ENCODE measurements around the gene SYNE1.

The SYNE1 gene

GRCh38 chr6:152267967-152268845, 369.0 kb downstream of the SYNE1 start:
- no peak for TF ChIP-seq CTCF (IDR thresholded peaks at IDR 0.05)
- Histone ChIP-seq H3K27ac (no peak overlapping the region), H3K9me3 (no peaks in the 10 kb centered on the region), H3K4me3 (ENCODE audit: low read depth in 1 of 2, low read length in 1 of 2) (no peak overlapping the region), H3K36me3 (peaks cover 90% of the 10 kb centered on the region), H3K27me3 (no peaks in the 10 kb centered on the region), H3K4me1 (ENCODE audit: control insufficient read depth in 1 of 2, insufficient read depth in 1 of 2, low read depth in 1 of 2, low read length in 1 of 2) (no peaks in the 10 kb centered on the region)

DNA sequence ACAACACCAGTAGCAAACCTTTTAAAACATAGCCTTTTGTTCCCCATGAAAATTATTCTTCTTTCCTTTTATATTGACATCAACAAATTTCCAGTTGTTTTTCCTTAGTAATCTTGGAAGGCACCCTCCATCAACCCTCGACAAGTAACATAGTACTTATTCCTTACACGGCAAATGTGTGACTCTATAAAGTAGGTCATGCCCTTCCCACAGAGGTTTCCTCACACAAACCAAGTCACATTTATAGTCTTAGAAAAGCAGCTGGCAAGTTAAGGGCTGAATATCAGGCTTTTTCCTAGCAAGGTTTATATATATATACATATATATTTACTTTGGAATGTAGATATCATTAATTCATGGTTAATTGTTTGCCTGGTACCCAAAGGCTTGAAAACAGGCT, 371.5 kb downstream of the SYNE1 start:
- H3K27me3 ChIP-seq: no peaks in the 10 kb centered on the region
- no peaks in the 10 kb centered on the region for H3K4me1 ChIP-seq (ENCODE audit: control insufficient read depth in 1 of 2, insufficient read depth in 1 of 2, low read depth in 1 of 2, low read length in 1 of 2)
- no peak for TF ChIP-seq CTCF (IDR thresholded peaks at IDR 0.05)
- H3K4me3 ChIP-seq (ENCODE audit: low read depth in 1 of 2, low read length in 1 of 2): no peak overlapping the region
- H3K36me3 ChIP-seq: peaks cover 90% of the 10 kb centered on the region
- H3K9me3 ChIP-seq: no peaks in the 10 kb centered on the region
- H3K27ac ChIP-seq: no peak overlapping the region

DNA sequence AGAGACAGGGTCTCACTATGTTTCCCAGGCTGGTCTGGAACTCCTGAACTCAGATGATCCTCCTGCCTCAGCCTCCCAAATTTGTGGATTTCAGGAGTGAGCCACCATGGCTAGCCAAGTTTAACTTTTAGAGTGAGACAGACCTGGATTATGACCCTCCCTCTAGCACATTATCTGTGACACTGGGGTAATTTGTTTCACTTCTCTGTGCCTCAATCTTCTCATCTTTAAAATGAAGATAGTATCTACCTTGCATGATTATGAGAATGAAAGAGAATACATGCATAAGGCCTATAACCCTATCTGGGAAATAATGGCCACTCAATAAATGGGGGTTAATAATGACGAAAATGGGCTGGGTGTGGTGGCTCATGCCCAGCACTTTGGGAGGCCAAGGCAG, 373.6 kb downstream of the SYNE1 start:
- H3K9me3 ChIP-seq: no peaks in the 10 kb centered on the region
- H3K27ac ChIP-seq: no peak overlapping the region
- no peak for TF ChIP-seq CTCF (IDR thresholded peaks at IDR 0.05)
- H3K36me3 ChIP-seq: peaks cover 89% of the 10 kb centered on the region
- H3K4me3 ChIP-seq (ENCODE audit: low read depth in 1 of 2, low read length in 1 of 2): no peak overlapping the region
- H3K4me1 ChIP-seq (ENCODE audit: control insufficient read depth in 1 of 2, insufficient read depth in 1 of 2, low read depth in 1 of 2, low read length in 1 of 2): no peaks in the 10 kb centered on the region
- no peaks in the 10 kb centered on the region for H3K27me3 ChIP-seq

DNA sequence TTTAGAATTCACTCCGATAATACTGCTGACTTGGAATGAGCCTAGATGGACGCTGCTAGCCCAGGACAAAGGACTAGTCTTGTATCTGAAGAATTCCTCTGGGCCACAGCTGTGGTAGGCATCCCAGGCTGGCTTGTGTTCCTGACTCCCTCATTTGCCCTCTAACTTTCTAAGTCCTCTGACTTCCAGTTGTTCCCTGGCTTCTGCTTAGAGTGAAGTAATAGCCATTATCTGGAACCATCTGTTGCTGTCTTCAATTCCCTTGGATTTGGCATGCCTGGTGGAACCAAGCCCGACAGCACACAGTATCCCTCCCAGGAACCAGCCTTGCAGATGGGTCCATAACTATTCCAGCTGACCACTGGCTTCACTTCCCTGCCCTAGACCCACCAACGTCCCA, 376.0 kb downstream of the SYNE1 start:
- no peak overlapping the region for H3K4me3 ChIP-seq (ENCODE audit: low read depth in 1 of 2, low read length in 1 of 2)
- H3K9me3 ChIP-seq: no peaks in the 10 kb centered on the region
- H3K27me3 ChIP-seq: no peaks in the 10 kb centered on the region
- H3K4me1 ChIP-seq (ENCODE audit: control insufficient read depth in 1 of 2, insufficient read depth in 1 of 2, low read depth in 1 of 2, low read length in 1 of 2): no peaks in the 10 kb centered on the region
- peaks cover 85% of the 10 kb centered on the region for H3K36me3 ChIP-seq
- TF ChIP-seq CTCF (IDR thresholded peaks at IDR 0.05): no peak
- H3K27ac ChIP-seq: no peak overlapping the region

GRCh38 chr6:152259234-152259633, 377.9 kb downstream of the SYNE1 start:
- peaks cover 89% of the 10 kb centered on the region for H3K36me3 ChIP-seq

More at GRCh38 chr6:152259234-152259633, 377.9 kb downstream of the SYNE1 start:
- no peak for TF ChIP-seq CTCF (IDR thresholded peaks at IDR 0.05)
- Histone ChIP-seq H3K27me3 (no peaks in the 10 kb centered on the region), H3K9me3 (no peaks in the 10 kb centered on the region), H3K4me3 (ENCODE audit: low read depth in 1 of 2, low read length in 1 of 2) (no peak overlapping the region), H3K27ac (no peak overlapping the region), H3K4me1 (ENCODE audit: control insufficient read depth in 1 of 2, insufficient read depth in 1 of 2, low read depth in 1 of 2, low read length in 1 of 2) (no peaks in the 10 kb centered on the region)

Measured in neutrophil (primary cell).